GM08714 (cell line): ENCODE results near the gene PPARG.
"Not testable (repeated sequence)": the region's sequence is repeated elsewhere in the genome, so short reads cannot be mapped to it uniquely, and the experiment has no call there.

Experiments used
- H3K4me3 ChIP-seq: fragments of 200-500 bp; sonication (Bioruptor generic); 2 replicates; pipeline ENCODE4 v1.5.1; 2014; ENCODE audit warnings: mild to moderate bottlenecking, low read length, inconsistent platforms
- ZNF274 ChIP-seq: IDR thresholded peaks from 2 replicates; pipeline ENCODE4 v1.6.1; 2012; ENCODE audit warnings: mild to moderate bottlenecking, low read depth, low read length

PPARG gene

DNA sequence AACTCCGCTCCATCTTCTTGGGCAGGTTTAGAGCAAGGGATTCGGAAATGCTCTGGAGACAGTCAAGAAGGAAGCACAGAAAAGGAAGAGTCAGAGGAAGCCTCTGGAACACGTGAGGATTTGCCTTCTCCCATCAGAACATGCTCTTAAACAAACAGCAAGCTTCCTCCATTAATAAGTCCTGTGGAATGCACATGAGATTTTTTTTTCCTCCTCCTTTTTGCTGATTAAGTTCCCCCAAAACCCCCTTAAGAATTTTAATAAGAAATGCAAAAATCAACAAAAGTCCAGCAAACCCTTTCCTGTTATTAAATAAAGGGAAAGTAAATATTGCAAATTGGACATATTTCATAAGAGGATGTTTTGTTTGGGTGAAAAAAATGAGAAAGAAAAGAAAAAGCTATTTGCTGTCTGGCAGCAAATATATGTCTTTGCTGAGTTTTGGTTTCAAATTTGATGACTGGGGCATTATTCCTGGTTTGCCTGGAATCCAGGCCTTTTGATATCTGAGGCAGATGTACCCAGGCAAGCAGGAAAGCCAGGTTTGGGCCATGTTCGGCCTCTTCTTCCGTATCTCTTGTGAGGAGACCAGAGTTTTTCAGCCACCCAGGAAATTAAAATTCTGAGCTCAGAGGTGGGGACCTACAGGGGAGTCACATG, 187.5 kb downstream of the PPARG start:
- TF ChIP-seq ZNF274 = no peak
- no peak overlapping the region for H3K4me3 ChIP-seq

DNA sequence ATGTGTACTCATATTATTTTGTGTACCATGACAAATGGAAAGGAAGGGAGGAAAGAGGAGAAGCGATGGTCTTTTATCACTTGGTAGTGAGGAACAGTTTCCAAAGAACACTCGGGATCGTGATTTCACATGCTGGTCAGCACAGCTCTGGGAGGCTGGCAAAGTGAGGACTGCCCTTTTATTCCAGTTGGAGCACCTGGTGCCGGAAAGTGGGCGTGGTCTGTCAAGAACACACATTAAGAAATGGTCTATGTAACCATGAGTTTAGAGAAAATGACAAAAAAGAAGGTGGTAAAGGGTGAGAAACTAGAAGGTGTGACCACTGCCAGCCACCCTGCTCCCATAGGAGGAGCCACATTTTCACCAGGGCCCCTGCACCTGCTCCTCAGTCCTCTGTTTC, 188.4 kb downstream of the PPARG start:
- no peak for TF ChIP-seq ZNF274
- no peak overlapping the region for H3K4me3 ChIP-seq

DNA sequence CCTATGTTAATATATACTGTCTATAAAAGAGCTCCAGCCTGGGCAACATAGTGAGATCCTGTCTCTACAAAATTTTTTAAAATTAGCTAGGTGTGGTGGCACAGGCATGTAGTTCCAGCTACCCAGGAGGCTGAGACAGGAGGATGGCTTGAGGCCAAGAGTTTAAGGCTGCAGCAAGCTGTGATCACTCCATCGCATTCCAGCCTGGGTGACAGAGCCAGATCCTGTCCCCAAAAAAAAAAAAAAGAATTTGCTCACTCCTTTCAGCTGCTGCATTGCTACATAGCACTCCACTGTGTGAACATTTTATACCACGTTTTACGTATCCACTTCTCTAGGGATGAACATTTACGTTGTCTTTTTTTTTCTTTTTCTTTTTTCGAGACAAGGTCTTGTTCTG, 189.5 kb downstream of the PPARG start:
- no peak overlapping the region for H3K4me3 ChIP-seq
- no peak for TF ChIP-seq ZNF274

DNA sequence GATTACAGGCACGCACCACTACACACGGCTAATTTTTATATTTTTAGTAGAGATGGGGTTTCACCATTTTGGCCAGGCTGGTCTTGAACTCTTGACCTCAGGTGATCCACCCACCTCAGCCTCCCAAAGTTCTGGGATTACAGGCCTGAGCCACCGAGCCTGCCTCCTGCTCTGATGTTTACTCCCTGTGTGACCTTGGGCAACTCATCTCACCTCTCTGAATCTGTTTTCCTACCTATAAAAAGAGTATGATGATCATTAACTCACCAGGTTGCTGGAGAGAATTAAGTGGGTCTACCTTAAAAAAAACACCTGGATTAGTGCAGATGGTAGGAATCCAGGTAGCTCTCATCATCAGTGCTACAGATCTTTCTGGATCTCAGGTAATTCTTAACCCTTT, 190.3 kb downstream of the PPARG start:
- H3K4me3 ChIP-seq = not testable (repeated sequence)

DNA sequence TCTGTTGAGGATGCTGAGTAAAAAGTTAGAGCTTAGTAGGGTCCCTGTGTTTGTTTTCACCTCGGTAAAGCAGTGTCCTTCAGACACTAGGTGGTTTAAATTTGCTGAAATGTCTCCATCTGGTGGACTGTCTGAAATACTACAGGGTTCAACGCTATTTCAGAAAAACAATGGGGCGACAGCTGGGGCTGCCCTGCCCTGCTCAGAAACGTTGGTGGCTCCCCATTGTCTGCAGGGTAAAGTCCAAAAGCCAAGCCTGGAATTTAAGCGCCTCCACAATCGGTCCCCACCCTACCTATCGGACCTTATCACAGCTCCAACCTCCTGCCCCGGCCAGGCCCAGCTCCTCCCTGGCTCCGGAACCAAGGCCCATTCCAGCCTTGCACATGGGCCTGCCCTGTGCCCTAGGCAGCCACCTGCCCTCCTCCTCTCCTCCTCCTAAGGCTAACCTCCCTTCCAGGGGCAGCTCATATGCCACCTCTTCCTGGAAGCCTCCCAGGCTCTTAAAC, 191.1 kb downstream of the PPARG start:
- no peak for TF ChIP-seq ZNF274
- no peak overlapping the region for H3K4me3 ChIP-seq

DNA sequence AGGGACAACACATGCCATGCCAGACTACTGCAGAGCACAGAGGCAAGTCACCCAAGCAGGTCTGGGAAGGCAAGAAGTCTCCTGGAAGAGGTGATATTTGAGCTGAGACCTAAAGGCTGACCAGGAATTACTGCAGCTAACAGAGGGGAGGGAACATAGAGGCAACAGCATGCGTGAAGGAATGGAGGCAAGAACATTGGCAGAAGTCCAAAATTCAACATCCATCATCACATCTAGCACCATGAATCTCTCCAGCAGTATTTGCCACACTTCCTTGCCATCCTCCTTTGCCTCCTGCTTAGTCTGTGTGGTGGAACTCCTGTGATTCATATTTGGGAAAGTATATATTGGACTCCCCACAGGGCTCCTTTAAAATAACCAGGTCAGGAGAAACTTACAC, 194.5 kb downstream of the PPARG start:
- TF ChIP-seq ZNF274 = no peak
- H3K4me3 ChIP-seq = peak overlapping the region; percentile 68; the same call in 1 of the 2 replicates

DNA sequence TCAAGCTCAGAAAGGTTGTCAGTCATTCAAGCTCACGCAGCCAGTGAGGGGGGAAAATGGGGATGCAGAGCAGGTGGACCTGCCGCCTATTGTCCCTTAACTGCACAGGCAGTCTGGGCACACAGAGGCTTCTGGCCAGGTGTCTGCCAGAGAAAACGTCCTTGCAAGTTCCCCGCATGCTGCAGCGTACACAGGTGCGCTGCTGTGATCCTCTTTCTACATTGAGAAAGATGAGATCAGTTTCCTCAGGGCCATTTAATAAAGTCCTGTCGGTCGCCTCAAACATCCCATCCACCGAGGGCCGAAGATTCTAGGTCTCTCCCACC, 195.0 kb downstream of the PPARG start:
- no peak for TF ChIP-seq ZNF274
- peak overlapping the region; percentile 68; the same call in 1 of the 2 replicates for H3K4me3 ChIP-seq
